Esophagus muscularis mucosa (tissue), 4 donors: ENCODE data around the gene OTOGL. TPM values are rescaled to one million over a fixed set of nuclear protein-coding genes. Genes with fewer than 3 reads are reported as not detected.

Source experiments
- DNase-seq: peaks from one replicate; pipeline ENCODE4 v3.0.0-alpha.2; 2017; ENCODE audit errors: extremely low spot score
- H3K27ac ChIP-seq, 4 donors: fragments of 200-600 bp; sonication (generic); replicated peaks in 1 of 4; 1 replicate in 3 of 4; 2 replicates in 1 of 4; pipeline ENCODE4 v1.5.1; 2016 to 2019; ENCODE audit warnings: mild to moderate bottlenecking in 1 of 4
- H3K27me3 ChIP-seq, 4 donors: fragments of 200-600 bp; sonication (generic); one replicate each; pipeline versions ENCODE4 v1.5.1 to v1.6.0; 2016 to 2019
- H3K36me3 ChIP-seq, 4 donors: fragments of 200-600 bp; sonication (generic); one replicate each; pipeline ENCODE4 v1.5.1; 2016 to 2019
- H3K4me1 ChIP-seq, 4 donors: fragments of 200-600 bp; sonication (generic); one replicate each; pipeline ENCODE4 v1.5.1; 2016 to 2019
- H3K4me3 ChIP-seq, 4 donors: fragments of 200-600 bp; sonication (generic); 1 replicate in 2 of 4; 2 replicates in 2 of 4; pipeline ENCODE4 v1.5.1; 2016 to 2019; ENCODE audit warnings: mild to moderate bottlenecking in 4 of 4, moderate library complexity in 1 of 4
- H3K9me3 ChIP-seq, 4 donors: fragments of 200-600 bp; sonication (generic); 1 replicate in 3 of 4; 2 replicates in 1 of 4; pipeline ENCODE4 v1.5.1; 2016 to 2019
- EP300 ChIP-seq: sonication (generic); formaldehyde crosslinking; IDR thresholded peaks from one replicate; pipeline ENCODE4 v1.6.1; 2017; ENCODE audit warnings: antibody characterized with exemption
- POLR2A ChIP-seq: fragments of 450-650 bp; IDR thresholded peaks from one replicate; pipeline ENCODE4 v1.6.1; 2017; ENCODE audit warnings: antibody characterized with exemption, moderate library complexity, mild to moderate bottlenecking, low read depth
- POLR2AphosphoS5 ChIP-seq, 2 donors: sonication (generic); formaldehyde crosslinking; IDR thresholded peaks; one replicate each; pipeline ENCODE4 v1.6.1; 2017; ENCODE audit warnings: antibody characterized with exemption in 2 of 2
- WGBS: methylation state at CpG from one replicate; pipeline ENCODE4 v1.1.5; 2018; 5-methylcytosine and 5-hydroxymethylcytosine counted together
- intact Hi-C: fragments of 100-400 bp; cut with DNase I; formaldehyde crosslinking; loops from one replicate; pipeline ENCODE4 v1.15.1; 2023
- total RNA-seq, 4 donors: library from RNA; depleted of rRNA; stranded (reverse); fragments of >200 nt; gene quantifications; one replicate each; pipeline versions ENCODE4 v1.1.0 to v1.2.1, GENCODE V29; 2016
- TF ChIP-seq, protein P1 (sequence below), 3 experiments: fragments of 200-600 bp in 2 of 3; fragments of 450-650 bp in 1 of 3; sonication (generic) in 2 of 3; IDR thresholded peaks; one replicate each; pipeline ENCODE4 v1.5.1; 2017 to 2019; ENCODE audit warnings: antibody characterized with exemption in 3 of 3, mild to moderate bottlenecking in 2 of 3, moderate library complexity in 1 of 3

Gene OTOGL
- total RNA-seq, 4 donors from 2014 or later = 0.83 to 2.0 (median 1.6) TPM

DNA sequence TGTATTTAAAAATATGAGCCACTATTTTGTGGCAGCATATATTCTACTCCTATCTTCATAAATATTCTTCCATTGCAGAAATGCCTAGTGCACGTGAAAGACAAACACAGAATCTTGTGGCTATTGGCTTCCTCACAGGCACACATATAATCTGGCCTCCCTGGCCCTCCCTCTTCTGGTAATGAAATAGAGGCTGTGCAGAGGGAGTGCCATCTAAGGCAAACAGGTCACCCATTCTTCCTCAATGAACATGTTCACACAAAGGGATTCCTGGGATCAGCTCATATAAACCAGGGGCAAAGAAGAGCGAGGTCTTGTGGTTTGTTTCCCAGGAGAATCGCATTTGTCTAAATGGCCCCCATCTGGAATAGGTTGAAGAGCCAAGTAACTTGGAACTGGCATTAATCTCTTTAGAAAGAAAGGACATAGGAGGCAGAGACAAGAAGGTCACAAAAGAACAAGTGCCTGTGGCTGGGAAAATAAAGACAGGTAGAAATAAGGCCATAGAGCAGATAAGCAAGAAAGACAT, 173.1 kb downstream of the OTOGL start:
- Histone ChIP-seq H3K4me1 (peaks cover 0 to 22% (median 12%) of the 10 kb centered on the region in 4 donors), H3K36me3 (no peaks in the 10 kb centered on the region), H3K27me3 (no peaks in the 10 kb centered on the region), H3K4me3 (no peak overlapping the region), H3K9me3 (no peaks in the 10 kb centered on the region), H3K27ac (no peak overlapping the region)
- DNase-seq = no peak
- intact Hi-C loops = loop anchor here (10.0 kb wide), 1 partner anchor 868 kb away; no protein-coding TSS in a partner anchor
- 89% methylated on average over 3 of the region's 3 CpGs for WGBS
- TF ChIP-seq POLR2A (no peak), POLR2AphosphoS5 (IDR thresholded peaks at IDR 0.05) (no peak), EP300 (no peak)
- TF ChIP-seq, protein P1, sequence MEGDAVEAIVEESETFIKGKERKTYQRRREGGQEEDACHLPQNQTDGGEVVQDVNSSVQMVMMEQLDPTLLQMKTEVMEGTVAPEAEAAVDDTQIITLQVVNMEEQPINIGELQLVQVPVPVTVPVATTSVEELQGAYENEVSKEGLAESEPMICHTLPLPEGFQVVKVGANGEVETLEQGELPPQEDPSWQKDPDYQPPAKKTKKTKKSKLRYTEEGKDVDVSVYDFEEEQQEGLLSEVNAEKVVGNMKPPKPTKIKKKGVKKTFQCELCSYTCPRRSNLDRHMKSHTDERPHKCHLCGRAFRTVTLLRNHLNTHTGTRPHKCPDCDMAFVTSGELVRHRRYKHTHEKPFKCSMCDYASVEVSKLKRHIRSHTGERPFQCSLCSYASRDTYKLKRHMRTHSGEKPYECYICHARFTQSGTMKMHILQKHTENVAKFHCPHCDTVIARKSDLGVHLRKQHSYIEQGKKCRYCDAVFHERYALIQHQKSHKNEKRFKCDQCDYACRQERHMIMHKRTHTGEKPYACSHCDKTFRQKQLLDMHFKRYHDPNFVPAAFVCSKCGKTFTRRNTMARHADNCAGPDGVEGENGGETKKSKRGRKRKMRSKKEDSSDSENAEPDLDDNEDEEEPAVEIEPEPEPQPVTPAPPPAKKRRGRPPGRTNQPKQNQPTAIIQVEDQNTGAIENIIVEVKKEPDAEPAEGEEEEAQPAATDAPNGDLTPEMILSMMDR (IDR thresholded peaks at IDR 0.05) = no peak

DNA sequence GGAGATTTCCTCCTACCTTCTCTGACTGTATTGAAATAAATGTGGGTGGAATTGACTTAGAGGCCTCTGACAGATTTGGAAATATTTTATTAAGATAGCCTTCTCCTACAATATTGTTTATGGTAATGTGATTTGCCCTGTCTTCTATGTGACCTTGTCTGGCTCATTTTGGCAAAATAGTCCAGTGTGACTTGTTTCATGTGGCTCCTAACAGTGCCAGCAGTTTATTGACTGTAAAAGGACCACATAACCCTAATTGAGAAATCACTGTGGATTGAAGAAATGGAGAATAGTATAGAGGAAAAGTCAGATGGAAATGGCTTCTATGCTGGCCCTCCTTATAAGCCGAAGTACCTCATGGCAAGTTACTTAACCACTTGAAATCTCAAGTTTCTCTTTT, 173.8 kb downstream of the OTOGL start:
- Histone ChIP-seq H3K9me3 (no peaks in the 10 kb centered on the region), H3K27me3 (no peaks in the 10 kb centered on the region), H3K36me3 (no peaks in the 10 kb centered on the region), H3K4me1 (peaks cover 0 to 22% (median 12%) of the 10 kb centered on the region in 4 donors), H3K27ac (no peak overlapping the region), H3K4me3 (no peak overlapping the region)
- DNase-seq = no peak
- WGBS = 100% methylated on average over 1 of the region's 1 CpG
- no peak for TF ChIP-seq POLR2A
- TF ChIP-seq, protein P1 (IDR thresholded peaks at IDR 0.05) = no peak
- no peak for TF ChIP-seq EP300
- intact Hi-C loops = loop anchor here (10.0 kb wide), 1 partner anchor 868 kb away; no protein-coding TSS in a partner anchor

GRCh38 chr12:80277732-80278131, 178.4 kb downstream of the OTOGL start:
- intact Hi-C loops = loop anchor here (10.0 kb wide), 1 partner anchor 873 kb away; no protein-coding TSS in a partner anchor
- no peak overlapping the region for H3K27ac ChIP-seq
- no peaks in the 10 kb centered on the region for H3K36me3 ChIP-seq
- TF ChIP-seq EP300 (no peak), POLR2A (no peak), POLR2AphosphoS5 (IDR thresholded peaks at IDR 0.05) (no peak)
- TF ChIP-seq, protein P1 (IDR thresholded peaks at IDR 0.05) = no peak
- H3K4me1 ChIP-seq = peaks cover 0 to 5% (median 0%) of the 10 kb centered on the region in 4 donors
- no peak overlapping the region for H3K4me3 ChIP-seq
- peaks cover 0 to 10% (median 5%) of the 10 kb centered on the region in 4 donors for H3K9me3 ChIP-seq
- H3K27me3 ChIP-seq = no peaks in the 10 kb centered on the region
- WGBS = 89% methylated on average over 4 of the region's 4 CpGs
- no peak for DNase-seq

DNA sequence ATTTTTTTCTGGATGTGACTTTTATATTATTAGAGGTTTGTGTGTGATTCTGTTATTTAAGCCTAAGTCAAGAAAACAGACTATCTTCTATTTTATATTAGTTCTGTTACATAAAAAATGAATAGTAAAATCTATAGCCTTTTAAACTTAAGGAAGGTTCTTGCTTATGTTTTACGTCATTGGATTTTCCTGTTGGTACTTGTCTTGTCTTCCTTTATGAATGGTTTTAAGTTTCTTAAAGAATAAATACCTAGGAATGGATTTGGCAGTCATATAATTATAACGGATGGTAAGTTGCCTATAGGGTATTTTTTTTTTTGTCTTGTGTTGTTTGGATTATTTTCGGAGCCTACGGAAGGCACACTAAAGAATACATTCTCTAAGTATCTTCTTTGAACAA, 182.9 kb downstream of the OTOGL start:
- Histone ChIP-seq H3K36me3 (no peaks in the 10 kb centered on the region), H3K27ac (no peak overlapping the region), H3K27me3 (no peaks in the 10 kb centered on the region), H3K4me1 (no peaks in the 10 kb centered on the region), H3K4me3 (no peak overlapping the region), H3K9me3 (peaks cover 0 to 10% (median 5%) of the 10 kb centered on the region in 4 donors)
- no peak for DNase-seq
- intact Hi-C loops = no loop called here
- WGBS = 83% methylated on average over 4 of the region's 4 CpGs
- TF ChIP-seq POLR2AphosphoS5 (IDR thresholded peaks at IDR 0.05) (no peak), POLR2A (no peak), EP300 (no peak)
- TF ChIP-seq, protein P1 (IDR thresholded peaks at IDR 0.05) = no peak

GRCh38 chr12:80282761-80283160, 183.4 kb downstream of the OTOGL start:
- no peak overlapping the region for H3K4me3 ChIP-seq
- H3K27me3 ChIP-seq = no peaks in the 10 kb centered on the region
- intact Hi-C loops = no loop called here
- TF ChIP-seq POLR2AphosphoS5 (IDR thresholded peaks at IDR 0.05) (no peak), EP300 (no peak), POLR2A (no peak)
- TF ChIP-seq, protein P1 (IDR thresholded peaks at IDR 0.05) = no peak
- DNase-seq = no peak
- no peaks in the 10 kb centered on the region for H3K4me1 ChIP-seq
- peaks cover 0 to 10% (median 5%) of the 10 kb centered on the region in 4 donors for H3K9me3 ChIP-seq
- H3K36me3 ChIP-seq = no peaks in the 10 kb centered on the region
- H3K27ac ChIP-seq = no peak overlapping the region
